CD14-positive monocyte (primary cell): Measurements from ENCODE around the gene ASTN2. TPM values are rescaled to one million over a fixed set of nuclear protein-coding genes. Genes with fewer than 3 reads are reported as not detected.

Experiments
- DNase-seq, 3 donors: peaks; one replicate each; pipeline ENCODE4 v3.0.0-alpha.2; 2011 to 2022
- H2AFZ ChIP-seq: 2 replicates; pipeline ENCODE4 v1.6.0; 2012; ENCODE audit warnings: mild to moderate bottlenecking, low read depth, low read length, inconsistent platforms; ENCODE audit not compliant: insufficient read depth, poor library complexity, severe bottlenecking
- H3K27ac ChIP-seq, 2 donors: 1 replicate in 1 of 2; 2 replicates in 1 of 2; pipeline ENCODE4 v1.5.1; 2012 to 2013; ENCODE audit warnings: low read length in 2 of 2, control low read depth in 1 of 2, inconsistent platforms in 1 of 2, low read depth in 1 of 2, mild to moderate bottlenecking in 1 of 2
- H3K27me3 ChIP-seq, 2 donors: one replicate each; pipeline versions ENCODE4 v1.6.0 to v1.6.1; 2011 to 2013; ENCODE audit warnings: low read length in 2 of 2; ENCODE audit not compliant: control insufficient read depth in 2 of 2, insufficient read depth in 2 of 2
- H3K36me3 ChIP-seq, 2 donors: replicated peaks in 1 of 2; 1 replicate in 1 of 2; 2 replicates in 1 of 2; pipeline versions ENCODE4 v1.5.1 to v1.6.1; 2012 to 2013; ENCODE audit warnings: low read length in 2 of 2, control low read depth in 1 of 2, inconsistent platforms in 1 of 2, mild to moderate bottlenecking in 1 of 2; ENCODE audit not compliant: insufficient read depth in 2 of 2, control insufficient read depth in 1 of 2
- H3K4me1 ChIP-seq, 2 donors: 1 replicate in 1 of 2; 2 replicates in 1 of 2; pipeline versions ENCODE4 v1.5.1 to v1.6.1; 2012 to 2013; ENCODE audit warnings: low read length in 2 of 2, control low read depth in 1 of 2, inconsistent platforms in 1 of 2, mild to moderate bottlenecking in 1 of 2, moderate library complexity in 1 of 2; ENCODE audit not compliant: insufficient read depth in 2 of 2, control insufficient read depth in 1 of 2
- H3K4me2 ChIP-seq: replicated peaks from 2 replicates; pipeline ENCODE3; 2012; ENCODE audit warnings: low read length, moderate library complexity, mild to moderate bottlenecking; ENCODE audit not compliant: poor library complexity, severe bottlenecking; ENCODE audit errors: extremely low read depth
- H3K4me3 ChIP-seq, 3 experiments: fragments of 200-600 bp in 1 of 3; sonication (generic) in 1 of 3; replicated peaks in 1 of 3; 1 replicate in 2 of 3; 2 replicates in 1 of 3; pipeline ENCODE4 v1.5.1; 2011 to 2013; ENCODE audit warnings: low read length in 3 of 3, mild to moderate bottlenecking in 3 of 3, control low read depth in 2 of 3, low read depth in 2 of 3, inconsistent platforms in 1 of 3, moderate library complexity in 1 of 3
- H3K79me2 ChIP-seq: 2 replicates; pipeline ENCODE4 v1.6.0; 2012; ENCODE audit warnings: mild to moderate bottlenecking, control low read depth, inconsistent platforms, low read length, moderate library complexity; ENCODE audit not compliant: insufficient read depth
- H3K9ac ChIP-seq: 2 replicates; pipeline ENCODE4 v1.6.0; 2017; ENCODE audit warnings: low read length, mild to moderate bottlenecking; ENCODE audit not compliant: insufficient read depth, poor library complexity, severe bottlenecking
- H3K9me3 ChIP-seq, 2 donors: replicated peaks in 1 of 2; 1 replicate in 1 of 2; 2 replicates in 1 of 2; pipeline versions ENCODE4 v1.5.1 to v1.6.1; 2012 to 2013; ENCODE audit warnings: low read length in 2 of 2, control low read depth in 1 of 2; ENCODE audit not compliant: control insufficient read depth in 1 of 2, insufficient read depth in 1 of 2
- H4K20me1 ChIP-seq: 2 replicates; pipeline ENCODE4 v1.6.0; 2012; ENCODE audit warnings: mild to moderate bottlenecking, low read length, control low read depth, moderate library complexity; ENCODE audit not compliant: insufficient read depth
- H3K27ac Mint-ChIP-seq, 7 donors: one replicate each; pipeline ENCODE4 v1.8.0; 2020; ENCODE audit warnings: mild to moderate bottlenecking in 7 of 7, mixed read lengths in 7 of 7, moderate library complexity in 6 of 7, inconsistent platforms in 2 of 7
- H3K27me3 Mint-ChIP-seq, 3 donors: one replicate each; pipeline ENCODE4 v1.8.0; 2021 to 2022; ENCODE audit warnings: low read depth in 3 of 3, mild to moderate bottlenecking in 3 of 3, mixed read lengths in 3 of 3, moderate library complexity in 3 of 3, inconsistent platforms in 1 of 3
- H3K36me3 Mint-ChIP-seq, 2 donors: one replicate each; pipeline ENCODE4 v1.8.0; 2020; ENCODE audit warnings: mixed read lengths in 2 of 2, inconsistent platforms in 1 of 2, mild to moderate bottlenecking in 1 of 2
- H3K4me1 Mint-ChIP-seq: one replicate; pipeline ENCODE4 v1.8.0; 2020; ENCODE audit warnings: mild to moderate bottlenecking, mixed read lengths
- H3K4me3 Mint-ChIP-seq, 2 donors: one replicate each; pipeline ENCODE4 v1.8.0; 2020; ENCODE audit warnings: mild to moderate bottlenecking in 2 of 2, mixed read lengths in 2 of 2, moderate library complexity in 1 of 2
- H3K9me3 Mint-ChIP-seq, 7 donors: one replicate each; pipeline ENCODE4 v1.8.0; 2020 to 2022; ENCODE audit warnings: mixed read lengths in 7 of 7, mild to moderate bottlenecking in 6 of 7, moderate library complexity in 6 of 7, inconsistent platforms in 2 of 7
- CTCF ChIP-seq: fragments of 200-600 bp; IDR thresholded peaks from one replicate; pipeline ENCODE4 v1.8.0; 2022; ENCODE audit warnings: antibody characterized with exemption, mild to moderate bottlenecking
- WGBS: methylation state at CpG from one replicate; pipeline ENCODE4 v1.1.5; 2013; ENCODE audit warnings: missing lambda C conversion rate; ENCODE audit not compliant: insufficient coverage; 5-methylcytosine and 5-hydroxymethylcytosine counted together
- intact Hi-C, 2 donors: fragments of 100-400 bp; cut with micrococcal nuclease; formaldehyde crosslinking; loops; one replicate each; pipeline versions ENCODE4 v1.15.0 to v1.15.1; 2023
- polyA plus RNA-seq, 3 donors: library from polyadenylated mRNA; depleted of rRNA in 1 of 3; unstranded in 2 of 3; stranded (reverse) in 1 of 3; fragments of 300-500 nt in 2 of 3; fragments of >200 nt in 1 of 3; fragmentation: Illumina TruSeq in 2 of 3; gene quantifications; 1 replicate in 2 of 3; 2 replicates in 1 of 3; pipeline ENCODE4 v1.2.3, GENCODE V29; 2012 to 2021

Gene ASTN2
- polyA plus RNA-seq, 3 donors: not detected

DNA sequence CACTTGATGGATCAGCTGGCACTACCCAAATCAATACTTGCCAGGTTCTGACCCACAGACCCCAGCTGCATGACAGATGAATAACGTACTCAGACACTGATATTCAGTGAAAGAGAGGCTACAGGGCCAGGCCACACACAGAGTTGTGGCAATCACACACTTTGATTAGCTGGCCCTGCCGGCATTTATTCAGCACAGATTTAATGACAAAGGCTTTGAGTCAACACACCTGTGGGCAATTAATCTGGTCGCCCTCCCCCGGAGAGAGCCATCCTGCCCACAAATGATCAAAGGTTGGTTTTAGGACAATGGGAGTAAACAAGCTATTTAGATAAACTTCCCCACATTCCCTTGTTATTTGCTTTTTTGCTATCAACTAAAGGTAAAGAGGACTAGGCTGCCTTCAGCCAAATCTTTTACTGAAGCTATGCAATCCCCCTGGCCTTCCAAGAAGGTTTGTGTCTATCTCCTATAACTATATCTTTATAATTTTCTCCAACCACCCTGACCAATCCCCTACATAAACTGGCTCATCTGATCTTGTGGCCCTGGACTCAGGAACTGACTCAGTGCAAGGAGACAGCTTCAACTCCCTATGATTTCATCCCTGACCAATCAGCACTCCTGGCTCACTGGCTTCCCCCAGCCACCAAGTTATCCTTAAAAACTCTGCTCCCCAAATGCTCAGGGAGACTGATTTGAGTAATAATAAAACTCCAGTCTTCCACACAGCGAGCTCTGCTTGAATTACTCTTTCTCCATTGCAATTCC is 740.5 kb downstream of the ASTN2 start:
- Mint-ChIP-seq H3K27me3 (peaks cover 0 to 3% (median 0%) of the 10 kb centered on the region in 3 donors), H3K27ac (no peak overlapping the region), H3K4me3 (no peak overlapping the region), H3K36me3 (no peaks in the 10 kb centered on the region), H3K4me1 (no peaks in the 10 kb centered on the region), H3K9me3 (peaks cover 19 to 40% (median 25%) of the 10 kb centered on the region in 7 donors)
- no peak overlapping the region for H2AFZ ChIP-seq
- no peak overlapping the region for H3K9ac ChIP-seq
- intact Hi-C loops: no loop called here
- no peak overlapping the region for H3K27ac ChIP-seq
- DNase-seq: no peak
- no peaks in the 10 kb centered on the region for H3K36me3 ChIP-seq
- peaks cover 23% of the 10 kb centered on the region in 2 donors for H3K9me3 ChIP-seq
- no peak overlapping the region for H3K4me2 ChIP-seq
- WGBS: 97% methylated on average over 3 of the region's 5 CpGs
- no peaks in the 10 kb centered on the region for H3K4me1 ChIP-seq
- H3K79me2 ChIP-seq: no peaks in the 10 kb centered on the region
- no peaks in the 10 kb centered on the region for H4K20me1 ChIP-seq
- H3K4me3 ChIP-seq: no peak overlapping the region
- no peaks in the 10 kb centered on the region for H3K27me3 ChIP-seq
- no peak for TF ChIP-seq CTCF

- H3K27ac ChIP-seq: no peak overlapping the region
- peaks cover 0 to 3% (median 0%) of the 10 kb centered on the region in 3 donors for H3K27me3 Mint-ChIP-seq
- H3K4me1 Mint-ChIP-seq: no peaks in the 10 kb centered on the region
- no peak overlapping the region for H3K4me3 ChIP-seq
- WGBS: no CpG with 5 or more reads among the region's 1 CpG
- no peaks in the 10 kb centered on the region for H3K27me3 ChIP-seq
- peaks cover 19 to 41% (median 25%) of the 10 kb centered on the region in 7 donors for H3K9me3 Mint-ChIP-seq
- H3K9ac ChIP-seq: no peak overlapping the region
- no peaks in the 10 kb centered on the region for H3K36me3 Mint-ChIP-seq
- H3K79me2 ChIP-seq: no peaks in the 10 kb centered on the region
- H3K9me3 ChIP-seq: peaks cover 23% of the 10 kb centered on the region in 2 donors
- no peak overlapping the region for H3K4me2 ChIP-seq
- TF ChIP-seq CTCF: no peak
- H3K27ac Mint-ChIP-seq: no peak overlapping the region
- no peaks in the 10 kb centered on the region for H3K36me3 ChIP-seq
- intact Hi-C loops: no loop called here
- H3K4me3 Mint-ChIP-seq: no peak overlapping the region
- no peaks in the 10 kb centered on the region for H3K4me1 ChIP-seq
- H2AFZ ChIP-seq: no peak overlapping the region
- H4K20me1 ChIP-seq: no peaks in the 10 kb centered on the region
- DNase-seq: no peak
Observed at GRCh38 chr9:116673375-116673774, 741.5 kb downstream of the ASTN2 start.
